Activated CD8-positive, alpha-beta T cell treated with anti-CD3 and anti-CD28 coated beads for 36 hours (primary cell): ENCODE results near the gene PAMR1. TPM values are rescaled to one million over a fixed set of nuclear protein-coding genes. Genes with fewer than 3 reads are reported as not detected.

Experiments
- ATAC-seq: fragments of 200-7000 bp; cut with Tn5 transposase; one replicate; pipeline ENCODE4 v1.10.0; 2021; ENCODE audit warnings: mild to moderate bottlenecking, moderate library complexity
- CTCF ChIA-PET: fragments of 350-600 bp; sonication (Branson Sonifier 250); formaldehyde crosslinking; loops from one replicate; lab custom pipeline; 2021; ENCODE audit warnings: antibody characterized with exemption; lab: Charles Lee
- POLR2A ChIA-PET: fragments of 350-600 bp; sonication (Branson Sonifier 250); formaldehyde crosslinking; loops from one replicate; lab custom pipeline; 2021; ENCODE audit warnings: antibody characterized with exemption; lab: Charles Lee
- DNase-seq: peaks from one replicate; pipeline ENCODE4 v3.0.0-alpha.2; 2020
- H3K27ac Mint-ChIP-seq: one replicate; pipeline ENCODE4 v1.8.0; 2021; ENCODE audit warnings: mild to moderate bottlenecking, mixed read lengths
- H3K27me3 Mint-ChIP-seq: one replicate; pipeline ENCODE4 v1.8.0; 2021; ENCODE audit warnings: mixed read lengths
- H3K36me3 Mint-ChIP-seq: one replicate; pipeline ENCODE4 v1.8.0; 2021; ENCODE audit warnings: low read depth, mixed read lengths
- H3K4me1 Mint-ChIP-seq: one replicate; pipeline ENCODE4 v1.8.0; 2021; ENCODE audit warnings: low read depth, mixed read lengths
- H3K4me3 Mint-ChIP-seq: one replicate; pipeline ENCODE4 v1.8.0; 2021; ENCODE audit warnings: mild to moderate bottlenecking, moderate library complexity, mixed read lengths
- H3K9me3 Mint-ChIP-seq: one replicate; pipeline ENCODE4 v1.8.0; 2021; ENCODE audit warnings: mixed read lengths
- intact Hi-C: fragments of 100-400 bp; cut with micrococcal nuclease; formaldehyde crosslinking; loops from one replicate; pipeline ENCODE4 v1.10.0; 2022
- total RNA-seq, 2 experiments: library from RNA; stranded (reverse); gene quantifications; one replicate each; pipeline ENCODE4 v1.2.3, GENCODE V29; 2021
- TF ChIP-seq, protein P1 (sequence below): fragments of 200-600 bp; IDR thresholded peaks from one replicate; pipeline ENCODE4 v1.8.0; 2022; ENCODE audit warnings: antibody characterized with exemption, mild to moderate bottlenecking

PAMR1 gene
- total RNA-seq, 2 experiments from 2014 or later = not detected

DNA sequence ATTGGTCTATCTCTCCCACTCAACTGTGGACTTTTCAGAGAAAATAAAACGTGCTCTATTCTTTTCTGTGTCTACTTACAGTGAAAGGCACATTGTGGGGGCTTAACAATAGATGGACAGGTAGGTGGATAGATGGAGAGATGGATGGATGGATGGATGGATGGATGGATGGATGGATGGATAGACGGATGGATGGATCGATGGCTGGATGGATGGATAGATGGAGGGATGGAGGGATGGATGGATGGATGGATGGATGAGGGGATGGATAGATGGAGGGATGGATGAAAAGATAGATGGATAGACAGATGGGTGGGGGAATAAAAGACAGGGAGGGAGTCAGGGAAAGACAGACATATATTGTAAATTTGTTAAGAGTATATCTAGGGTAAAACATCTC, 91.8 kb downstream of the PAMR1 start:
- ChIA-PET CTCF (no interaction called here), POLR2A (interaction anchor here (0.8 kb wide), 1 partner anchor 665 kb away, joined by 3 read pairs; no protein-coding TSS in a partner anchor)
- Mint-ChIP-seq H3K27me3 (peaks cover 36% of the 10 kb centered on the region), H3K4me3 (no peak overlapping the region), H3K27ac (no peak overlapping the region), H3K36me3 (no peaks in the 10 kb centered on the region), H3K4me1 (no peaks in the 10 kb centered on the region), H3K9me3 (no peaks in the 10 kb centered on the region)
- TF ChIP-seq, protein P1, sequence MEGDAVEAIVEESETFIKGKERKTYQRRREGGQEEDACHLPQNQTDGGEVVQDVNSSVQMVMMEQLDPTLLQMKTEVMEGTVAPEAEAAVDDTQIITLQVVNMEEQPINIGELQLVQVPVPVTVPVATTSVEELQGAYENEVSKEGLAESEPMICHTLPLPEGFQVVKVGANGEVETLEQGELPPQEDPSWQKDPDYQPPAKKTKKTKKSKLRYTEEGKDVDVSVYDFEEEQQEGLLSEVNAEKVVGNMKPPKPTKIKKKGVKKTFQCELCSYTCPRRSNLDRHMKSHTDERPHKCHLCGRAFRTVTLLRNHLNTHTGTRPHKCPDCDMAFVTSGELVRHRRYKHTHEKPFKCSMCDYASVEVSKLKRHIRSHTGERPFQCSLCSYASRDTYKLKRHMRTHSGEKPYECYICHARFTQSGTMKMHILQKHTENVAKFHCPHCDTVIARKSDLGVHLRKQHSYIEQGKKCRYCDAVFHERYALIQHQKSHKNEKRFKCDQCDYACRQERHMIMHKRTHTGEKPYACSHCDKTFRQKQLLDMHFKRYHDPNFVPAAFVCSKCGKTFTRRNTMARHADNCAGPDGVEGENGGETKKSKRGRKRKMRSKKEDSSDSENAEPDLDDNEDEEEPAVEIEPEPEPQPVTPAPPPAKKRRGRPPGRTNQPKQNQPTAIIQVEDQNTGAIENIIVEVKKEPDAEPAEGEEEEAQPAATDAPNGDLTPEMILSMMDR = no peak
- ATAC-seq (no peak), DNase-seq (no peak)
- intact Hi-C loops = no loop called here

DNA sequence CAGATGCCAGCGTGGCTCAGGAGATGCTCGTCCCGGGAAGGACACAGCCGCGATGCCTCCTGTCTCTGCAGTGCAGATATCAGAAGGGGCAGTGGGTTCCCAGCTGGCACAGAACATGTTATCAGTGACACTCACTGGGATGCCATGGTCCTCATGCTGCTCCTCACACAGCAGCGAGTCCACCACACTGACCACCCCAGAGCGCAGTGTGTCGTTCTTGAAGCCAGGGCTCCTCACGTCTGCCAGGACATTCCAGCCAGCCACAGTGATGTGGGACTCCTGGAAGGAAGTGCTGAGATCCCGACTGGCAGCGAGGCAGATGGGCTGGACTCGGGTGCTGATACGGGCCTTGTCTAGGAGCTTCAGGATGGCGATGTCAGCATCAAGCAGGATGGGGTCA, 93.0 kb downstream of the PAMR1 start:
- Mint-ChIP-seq H3K36me3 (no peaks in the 10 kb centered on the region), H3K4me1 (no peaks in the 10 kb centered on the region), H3K27me3 (peaks cover 37% of the 10 kb centered on the region), H3K27ac (no peak overlapping the region), H3K9me3 (no peaks in the 10 kb centered on the region), H3K4me3 (no peak overlapping the region)
- ChIA-PET POLR2A (no interaction called here), CTCF (no interaction called here)
- ATAC-seq = no peak
- TF ChIP-seq, protein P1 = no peak
- no peak for DNase-seq
- intact Hi-C loops = no loop called here

DNA sequence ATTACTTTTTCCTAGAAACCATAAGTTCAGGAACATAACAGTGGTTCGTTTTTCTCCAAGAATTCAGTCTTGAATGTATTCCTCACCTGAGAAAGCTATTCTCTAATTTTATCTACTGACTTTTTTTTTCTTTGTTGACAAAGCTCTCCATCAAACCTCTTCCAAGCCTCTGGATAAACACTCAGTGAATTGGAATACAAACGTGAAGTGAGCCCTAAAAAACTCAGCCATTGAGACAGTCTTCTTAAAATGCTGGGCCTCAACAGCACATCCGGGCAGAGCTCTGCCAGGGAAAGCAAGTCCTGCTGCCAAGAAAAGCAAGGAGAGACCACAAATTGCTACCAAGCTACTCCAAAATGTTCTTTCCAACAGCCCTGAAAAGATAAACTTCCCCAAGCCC, 98.3 kb downstream of the PAMR1 start:
- Mint-ChIP-seq H3K4me1 (no peaks in the 10 kb centered on the region), H3K9me3 (no peaks in the 10 kb centered on the region), H3K27me3 (peaks cover 42% of the 10 kb centered on the region), H3K36me3 (no peaks in the 10 kb centered on the region), H3K27ac (no peak overlapping the region), H3K4me3 (no peak overlapping the region)
- ChIA-PET CTCF (no interaction called here), POLR2A (no interaction called here)
- DNase-seq (no peak), ATAC-seq (no peak)
- intact Hi-C loops = no loop called here
- TF ChIP-seq, protein P1 = no peak

DNA sequence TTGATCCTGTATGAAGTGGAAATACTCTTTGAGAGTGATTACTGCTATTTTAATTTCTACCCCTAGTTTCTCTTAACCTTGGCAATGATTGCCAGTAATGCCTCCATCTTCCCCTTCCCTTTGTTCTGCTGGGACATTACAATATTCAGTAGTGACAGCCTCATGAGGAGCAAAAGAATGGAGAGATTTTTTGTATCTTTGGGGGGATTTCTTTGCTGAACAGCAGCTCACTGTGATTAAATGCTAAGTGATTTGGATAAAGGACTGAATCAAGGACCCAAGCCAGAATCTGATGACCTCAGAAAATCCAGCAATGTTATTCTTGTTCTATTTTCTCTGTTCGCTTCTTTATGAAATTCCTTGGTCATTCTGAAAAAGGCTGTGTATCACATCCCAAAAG, 99.1 kb downstream of the PAMR1 start:
- Mint-ChIP-seq H3K4me3 (no peak overlapping the region), H3K36me3 (no peaks in the 10 kb centered on the region), H3K9me3 (no peaks in the 10 kb centered on the region), H3K4me1 (no peaks in the 10 kb centered on the region), H3K27me3 (peaks cover 48% of the 10 kb centered on the region), H3K27ac (no peak overlapping the region)
- ATAC-seq (no peak), DNase-seq (no peak)
- POLR2A ChIA-PET = no interaction called here
- CTCF ChIA-PET = interaction anchor here (1.0 to 1.4 kb wide), 2 partner anchors 14 to 586 kb away, joined by 3 to 4 read pairs; no protein-coding TSS in a partner anchor
- TF ChIP-seq, protein P1 = no peak
- intact Hi-C loops = no loop called here

DNA sequence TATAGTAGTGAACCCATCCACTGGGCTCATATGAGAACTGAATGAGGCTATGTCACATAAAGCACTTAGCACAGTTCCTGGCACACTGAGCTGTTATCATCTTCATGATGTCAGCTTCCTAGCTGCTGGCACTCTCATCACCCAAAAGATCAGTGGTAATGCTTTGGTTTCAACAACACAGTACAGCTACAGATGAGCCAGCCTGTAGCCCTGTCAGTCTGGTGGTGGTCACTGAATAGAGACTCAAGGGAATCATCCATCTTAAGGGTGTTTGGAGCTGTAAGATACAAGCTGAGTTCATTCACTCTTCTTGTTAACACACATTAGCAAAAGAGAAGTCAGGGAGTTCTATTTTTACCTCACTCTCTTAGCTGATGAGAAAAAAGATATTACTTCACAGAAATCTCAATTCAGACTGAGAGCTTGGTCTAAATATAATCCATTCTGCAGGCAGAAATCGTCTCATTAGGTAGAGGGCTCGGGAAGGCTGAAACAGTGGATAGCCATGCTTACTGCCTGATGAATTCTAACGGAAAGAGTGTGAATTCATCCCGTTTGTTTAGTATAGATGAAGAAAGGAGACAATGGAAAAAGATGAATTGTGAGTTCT, 99.7 kb downstream of the PAMR1 start:
- no peak for ATAC-seq
- Mint-ChIP-seq H3K36me3 (no peaks in the 10 kb centered on the region), H3K9me3 (no peaks in the 10 kb centered on the region), H3K4me3 (no peak overlapping the region), H3K27me3 (peaks cover 53% of the 10 kb centered on the region), H3K27ac (no peak overlapping the region), H3K4me1 (no peaks in the 10 kb centered on the region)
- ChIA-PET CTCF (interaction anchor here (1.0 to 1.6 kb wide), 4 partner anchors 14 to 585 kb away, joined by 3 to 4 read pairs (median 4); no protein-coding TSS in a partner anchor), POLR2A (interaction anchor here (1.1 kb wide), 1 partner anchor 11 kb away, joined by 3 read pairs; no protein-coding TSS in a partner anchor)
- TF ChIP-seq, protein P1 = no peak
- intact Hi-C loops = no loop called here
- DNase-seq = no peak
